A549 (cell line): ENCODE results near the gene TCEAL1.

Experiments
- JUNB ChIP-seq: fragments of >200 bp; sonication (Bioruptor Twin); formaldehyde crosslinking; IDR thresholded peaks from 2 replicates; pipeline ENCODE4 v1.6.1; 2016
- POLR2A ChIP-seq: IDR thresholded peaks from 2 replicates; pipeline ENCODE4 v1.6.1; 2012; ENCODE audit warnings: mild to moderate bottlenecking, low read length
- ZFP36 ChIP-seq: fragments of 450-650 bp; IDR thresholded peaks from 2 replicates; pipeline ENCODE4 v1.6.1; 2014; ENCODE audit warnings: borderline replicate concordance; ENCODE audit not compliant: partially characterized antibody
- TF ChIP-seq, protein P1 (sequence below): fragments of >200 bp; sonication (Bioruptor Twin); formaldehyde crosslinking; IDR thresholded peaks from 3 replicates; pipeline ENCODE4 v1.5.1; 2016
- TF ChIP-seq, protein P2 (sequence below): IDR thresholded peaks from 2 replicates; pipeline ENCODE4 v1.6.1; 2012; ENCODE audit warnings: low read depth, borderline replicate concordance
- TF ChIP-seq, protein P3 (sequence below): fragments of 150-350 bp; IDR thresholded peaks from 2 replicates; pipeline ENCODE4 v1.6.1; 2014; ENCODE audit warnings: low read depth, mild to moderate bottlenecking, low read length

DNA sequence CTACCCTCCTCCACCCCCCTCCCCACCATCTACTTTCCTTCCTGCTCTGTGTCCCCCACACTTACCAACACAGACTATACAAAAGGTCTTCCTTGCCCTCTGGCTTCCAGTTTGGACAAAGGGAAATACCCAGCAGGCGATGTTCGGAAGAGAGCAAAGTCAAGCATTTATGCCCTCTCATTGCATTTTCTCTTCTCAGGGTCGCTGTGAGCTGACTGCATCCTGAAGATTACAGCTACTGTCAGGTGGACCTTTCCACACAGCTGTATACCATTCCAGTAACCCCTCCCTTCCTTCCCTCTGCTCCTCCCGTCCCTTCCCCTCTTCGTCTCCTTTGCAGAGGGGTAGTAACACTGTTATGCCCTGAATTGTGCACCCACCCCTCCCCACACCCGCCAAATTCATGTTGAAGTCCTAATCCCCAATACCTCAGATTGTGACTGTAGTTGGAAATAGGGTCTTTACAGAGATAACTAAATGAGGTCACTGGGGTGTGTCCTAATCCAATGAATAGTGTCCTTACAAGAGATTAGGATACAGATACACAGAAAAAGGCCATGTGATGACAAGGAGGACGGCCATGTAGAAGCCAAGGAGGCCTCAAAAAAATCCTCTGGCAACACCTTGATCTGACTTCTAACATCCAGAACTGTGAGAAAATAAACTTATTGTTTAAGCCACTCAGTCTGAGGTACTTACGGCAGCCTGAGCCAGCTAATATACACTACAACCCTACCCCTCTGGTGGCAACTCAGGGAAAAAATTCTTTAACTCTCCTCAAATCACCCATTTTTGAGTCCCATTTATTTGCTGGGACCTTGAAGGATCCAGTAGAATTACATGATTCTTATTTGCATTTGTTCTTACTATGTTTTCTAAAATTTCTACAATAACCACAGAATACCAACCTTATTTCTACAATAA lies 46.0 kb downstream of the TCEAL1 start:
- TF ChIP-seq, protein P1, sequence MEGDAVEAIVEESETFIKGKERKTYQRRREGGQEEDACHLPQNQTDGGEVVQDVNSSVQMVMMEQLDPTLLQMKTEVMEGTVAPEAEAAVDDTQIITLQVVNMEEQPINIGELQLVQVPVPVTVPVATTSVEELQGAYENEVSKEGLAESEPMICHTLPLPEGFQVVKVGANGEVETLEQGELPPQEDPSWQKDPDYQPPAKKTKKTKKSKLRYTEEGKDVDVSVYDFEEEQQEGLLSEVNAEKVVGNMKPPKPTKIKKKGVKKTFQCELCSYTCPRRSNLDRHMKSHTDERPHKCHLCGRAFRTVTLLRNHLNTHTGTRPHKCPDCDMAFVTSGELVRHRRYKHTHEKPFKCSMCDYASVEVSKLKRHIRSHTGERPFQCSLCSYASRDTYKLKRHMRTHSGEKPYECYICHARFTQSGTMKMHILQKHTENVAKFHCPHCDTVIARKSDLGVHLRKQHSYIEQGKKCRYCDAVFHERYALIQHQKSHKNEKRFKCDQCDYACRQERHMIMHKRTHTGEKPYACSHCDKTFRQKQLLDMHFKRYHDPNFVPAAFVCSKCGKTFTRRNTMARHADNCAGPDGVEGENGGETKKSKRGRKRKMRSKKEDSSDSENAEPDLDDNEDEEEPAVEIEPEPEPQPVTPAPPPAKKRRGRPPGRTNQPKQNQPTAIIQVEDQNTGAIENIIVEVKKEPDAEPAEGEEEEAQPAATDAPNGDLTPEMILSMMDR, result no peak
- TF ChIP-seq JUNB, result no peak
- TF ChIP-seq, protein P2, sequence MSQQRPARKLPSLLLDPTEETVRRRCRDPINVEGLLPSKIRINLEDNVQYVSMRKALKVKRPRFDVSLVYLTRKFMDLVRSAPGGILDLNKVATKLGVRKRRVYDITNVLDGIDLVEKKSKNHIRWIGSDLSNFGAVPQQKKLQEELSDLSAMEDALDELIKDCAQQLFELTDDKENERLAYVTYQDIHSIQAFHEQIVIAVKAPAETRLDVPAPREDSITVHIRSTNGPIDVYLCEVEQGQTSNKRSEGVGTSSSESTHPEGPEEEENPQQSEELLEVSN, result no peak
- no peak for TF ChIP-seq ZFP36
- TF ChIP-seq, protein P3, sequence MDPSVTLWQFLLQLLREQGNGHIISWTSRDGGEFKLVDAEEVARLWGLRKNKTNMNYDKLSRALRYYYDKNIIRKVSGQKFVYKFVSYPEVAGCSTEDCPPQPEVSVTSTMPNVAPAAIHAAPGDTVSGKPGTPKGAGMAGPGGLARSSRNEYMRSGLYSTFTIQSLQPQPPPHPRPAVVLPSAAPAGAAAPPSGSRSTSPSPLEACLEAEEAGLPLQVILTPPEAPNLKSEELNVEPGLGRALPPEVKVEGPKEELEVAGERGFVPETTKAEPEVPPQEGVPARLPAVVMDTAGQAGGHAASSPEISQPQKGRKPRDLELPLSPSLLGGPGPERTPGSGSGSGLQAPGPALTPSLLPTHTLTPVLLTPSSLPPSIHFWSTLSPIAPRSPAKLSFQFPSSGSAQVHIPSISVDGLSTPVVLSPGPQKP, result no peak
- no peak for TF ChIP-seq POLR2A
